Adrenal gland (tissue), 12 donors: ENCODE data around the gene MACROD2. TPM values are rescaled to one million over a fixed set of nuclear protein-coding genes. Genes with fewer than 3 reads are reported as not detected.
A peak's percentile ranks its signal among the peaks of the same experiment; 100 is the strongest.

ENCODE experiments used
- DNase-seq, 7 donors: peaks; one replicate each; pipeline ENCODE4 v3.0.0-alpha.2; 2019 to 2020
- H3K27ac ChIP-seq, 5 donors: fragments of 200-600 bp; sonication (generic) in 4 of 5; 1 replicate in 3 of 5; 2 replicates in 2 of 5; pipeline versions ENCODE4 v1.5.1 to v1.8.0; 2016 to 2020; ENCODE audit warnings: mild to moderate bottlenecking in 1 of 5
- H3K27me3 ChIP-seq: fragments of 200-600 bp; 2 replicates; pipeline ENCODE4 v1.8.0; 2021
- H3K36me3 ChIP-seq, 2 donors: fragments of 200-600 bp; replicated peaks in 1 of 2; 1 replicate in 1 of 2; 2 replicates in 1 of 2; pipeline versions ENCODE4 v1.5.1 to v1.8.0; 2018 to 2022
- H3K4me1 ChIP-seq, 2 donors: fragments of 200-600 bp; replicated peaks in 1 of 2; 1 replicate in 1 of 2; 2 replicates in 1 of 2; pipeline versions ENCODE4 v1.5.1 to v1.8.0; 2018 to 2021
- H3K4me3 ChIP-seq, 4 donors: fragments of 200-600 bp; sonication (generic) in 3 of 4; one replicate each; pipeline ENCODE4 v1.5.1; 2016 to 2018
- H3K9me3 ChIP-seq, 3 donors: fragments of 200-600 bp; sonication (generic) in 1 of 3; replicated peaks in 1 of 3; 1 replicate in 2 of 3; 2 replicates in 1 of 3; pipeline versions ENCODE4 v1.5.1 to v1.8.0; 2016 to 2021
- POLR2A ChIP-seq, 2 donors: fragments of 450-650 bp; IDR thresholded peaks; one replicate each; pipeline ENCODE4 v1.6.1; 2017; ENCODE audit warnings: antibody characterized with exemption in 2 of 2, mild to moderate bottlenecking in 2 of 2, moderate library complexity in 1 of 2
- WGBS, 4 donors: extraction: QIAGEN DNeasy Blood & Tissue Kit in 2 of 4; methylation state at CpG; one replicate each; pipeline versions ENCODE4 v1.1.5 to v1.1.7; 2013 to 2017; 5-methylcytosine and 5-hydroxymethylcytosine counted together
- intact Hi-C, 2 donors: fragments of 100-400 bp; cut with DNase I; formaldehyde crosslinking; loops; one replicate each; pipeline versions ENCODE4 v1.14.1 to v1.15.0; 2022 to 2023
- polyA plus RNA-seq, 3 donors: library from polyadenylated mRNA; stranded (reverse); fragments of 200-250 nt in 2 of 3; fragments of 350-450 nt in 1 of 3; fragmentation: Illumina TruSeq in 1 of 3; extraction: RNeasy Lipid Tissue Mini Kit (QIAGEN cat#74804) in 1 of 3; gene quantifications; one replicate each; pipeline ENCODE4 v1.2.3, GENCODE V29; 2013 to 2014
- total RNA-seq, 9 donors: library from RNA; depleted of rRNA in 4 of 9; stranded (reverse); fragments of >200 nt in 4 of 9; fragments of 120-200 nt in 1 of 9; fragmentation: NEBNext Ultra II Directional in 1 of 9; extraction: Animal tissue kit (Norgen Biotek cat#: 25700) in 1 of 9; gene quantifications; one replicate each; pipeline versions ENCODE4 v1.1.0 to v1.2.4, GENCODE V29; 2013 to 2023
- TF ChIP-seq, protein P1 (sequence below), 6 experiments: fragments of 450-650 bp in 4 of 6; fragments of 200-600 bp in 2 of 6; sonication (generic) in 1 of 6; IDR thresholded peaks; 1 replicate in 5 of 6; 2 replicates in 1 of 6; pipeline versions ENCODE4 v1.5.1 to v1.8.0; 2016 to 2021; ENCODE audit warnings: antibody characterized with exemption in 6 of 6, mild to moderate bottlenecking in 2 of 6, moderate library complexity in 1 of 6
- donor health status: healthy with polysubstance abuse.
- donor health status: Bipolar disorder and iron deficiency.
- donor health status: DM: yes; HTN: yes; CAD: no.
- donor health status: DM: no; HTN: no; CAD: no.
- donor health status: DM: no; HTN: no; CAD: no.
- donor health status: DM: yes; HTN: yes; CAD: no.

The MACROD2 gene
- total and polyA plus RNA-seq, 12 donors, result 1.1 to 21.2 (median 6.4) TPM

DNA sequence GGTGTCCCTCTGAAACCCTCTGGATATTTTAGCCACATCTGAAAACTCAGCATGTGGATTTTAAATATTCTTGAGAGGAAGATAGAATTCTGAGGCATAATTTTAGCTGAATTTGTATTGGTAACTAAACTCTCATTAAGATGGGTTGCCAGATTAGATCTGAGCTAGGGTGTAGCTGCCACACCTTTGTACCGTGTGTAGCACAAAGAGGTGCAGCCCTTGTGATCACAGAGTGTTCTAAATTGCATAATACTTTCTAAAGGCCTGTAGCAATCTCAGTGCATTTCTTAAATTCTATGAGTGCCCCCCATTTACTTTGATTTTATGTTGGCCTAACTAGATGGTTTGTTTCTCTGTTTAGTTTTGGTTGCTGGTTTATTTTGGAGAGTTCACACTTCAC, 289.1 kb downstream of the MACROD2 start:
- no peak for TF ChIP-seq POLR2A (IDR thresholded peaks at IDR 0.05)
- TF ChIP-seq, protein P1, sequence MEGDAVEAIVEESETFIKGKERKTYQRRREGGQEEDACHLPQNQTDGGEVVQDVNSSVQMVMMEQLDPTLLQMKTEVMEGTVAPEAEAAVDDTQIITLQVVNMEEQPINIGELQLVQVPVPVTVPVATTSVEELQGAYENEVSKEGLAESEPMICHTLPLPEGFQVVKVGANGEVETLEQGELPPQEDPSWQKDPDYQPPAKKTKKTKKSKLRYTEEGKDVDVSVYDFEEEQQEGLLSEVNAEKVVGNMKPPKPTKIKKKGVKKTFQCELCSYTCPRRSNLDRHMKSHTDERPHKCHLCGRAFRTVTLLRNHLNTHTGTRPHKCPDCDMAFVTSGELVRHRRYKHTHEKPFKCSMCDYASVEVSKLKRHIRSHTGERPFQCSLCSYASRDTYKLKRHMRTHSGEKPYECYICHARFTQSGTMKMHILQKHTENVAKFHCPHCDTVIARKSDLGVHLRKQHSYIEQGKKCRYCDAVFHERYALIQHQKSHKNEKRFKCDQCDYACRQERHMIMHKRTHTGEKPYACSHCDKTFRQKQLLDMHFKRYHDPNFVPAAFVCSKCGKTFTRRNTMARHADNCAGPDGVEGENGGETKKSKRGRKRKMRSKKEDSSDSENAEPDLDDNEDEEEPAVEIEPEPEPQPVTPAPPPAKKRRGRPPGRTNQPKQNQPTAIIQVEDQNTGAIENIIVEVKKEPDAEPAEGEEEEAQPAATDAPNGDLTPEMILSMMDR (IDR thresholded peaks at IDR 0.05), result no peak
- H3K4me1 ChIP-seq, result no peaks in the 10 kb centered on the region
- no peaks in the 10 kb centered on the region for H3K9me3 ChIP-seq
- 83 to 95% (median 92%) methylated on average over 1 of the region's 1 CpG for WGBS, 4 donors
- H3K27ac ChIP-seq, result no peak overlapping the region
- no peak overlapping the region for H3K4me3 ChIP-seq
- DNase-seq, result no peak
- H3K36me3 ChIP-seq, result no peaks in the 10 kb centered on the region
- intact Hi-C loops, result no loop called here
- H3K27me3 ChIP-seq, result no peaks in the 10 kb centered on the region

DNA sequence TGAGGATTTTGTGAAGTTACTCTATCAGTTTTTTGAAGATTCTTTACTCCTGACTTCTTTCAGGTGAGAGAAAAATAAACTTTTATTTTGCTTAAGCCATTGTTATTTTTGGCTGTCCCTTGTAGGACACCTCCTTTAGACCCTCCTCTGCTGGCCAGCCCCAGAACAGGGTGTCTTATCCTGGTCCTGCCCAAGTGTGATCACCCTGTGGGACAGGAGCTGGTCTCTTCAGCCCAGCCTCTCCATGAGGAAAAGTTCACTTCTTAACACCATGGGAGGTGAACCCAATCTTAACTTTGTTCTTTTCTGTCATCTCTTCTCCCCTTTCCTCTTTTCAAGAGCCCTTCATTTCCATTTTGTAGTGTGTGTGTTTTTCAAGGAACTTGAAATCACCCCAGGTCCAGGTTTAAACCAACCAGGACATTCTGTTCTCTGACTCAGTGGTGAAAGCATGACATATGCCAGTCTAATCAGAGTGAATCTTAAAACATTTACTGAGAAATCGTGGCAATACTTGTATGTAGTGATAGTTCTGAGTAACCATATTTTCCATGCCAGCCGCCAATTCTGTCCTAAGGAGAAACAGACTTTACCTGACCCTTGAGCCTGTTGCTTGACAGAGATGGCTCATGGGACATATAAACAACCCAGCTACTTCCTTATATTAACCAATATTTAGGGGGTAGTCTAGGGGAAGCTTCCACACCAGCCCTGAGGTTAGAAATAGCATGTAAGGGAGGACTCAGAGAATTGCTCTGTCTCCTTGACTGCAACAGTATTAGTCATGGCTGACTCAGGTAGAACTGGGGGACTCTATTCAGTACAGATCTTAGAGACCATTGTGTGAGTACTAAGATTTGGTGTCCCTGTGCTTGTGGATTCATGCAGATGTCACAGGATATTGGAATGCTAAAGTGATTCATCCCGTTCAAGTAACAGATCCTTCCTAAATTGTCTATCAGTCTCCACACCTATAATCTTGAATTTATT, 293.3 kb downstream of the MACROD2 start:
- intact Hi-C loops, result no loop called here
- DNase-seq, result no peak
- no peaks in the 10 kb centered on the region for H3K36me3 ChIP-seq
- WGBS, 4 donors, result 81 to 90% (median 85%) methylated on average over 3 of the region's 3 CpGs
- H3K4me1 ChIP-seq, result no peaks in the 10 kb centered on the region
- no peaks in the 10 kb centered on the region for H3K9me3 ChIP-seq
- H3K4me3 ChIP-seq, result no peak overlapping the region
- TF ChIP-seq POLR2A (IDR thresholded peaks at IDR 0.05), result no peak
- TF ChIP-seq, protein P1 (IDR thresholded peaks at IDR 0.05), result no peak
- H3K27me3 ChIP-seq, result no peaks in the 10 kb centered on the region
- H3K27ac ChIP-seq, result no peak overlapping the region

DNA sequence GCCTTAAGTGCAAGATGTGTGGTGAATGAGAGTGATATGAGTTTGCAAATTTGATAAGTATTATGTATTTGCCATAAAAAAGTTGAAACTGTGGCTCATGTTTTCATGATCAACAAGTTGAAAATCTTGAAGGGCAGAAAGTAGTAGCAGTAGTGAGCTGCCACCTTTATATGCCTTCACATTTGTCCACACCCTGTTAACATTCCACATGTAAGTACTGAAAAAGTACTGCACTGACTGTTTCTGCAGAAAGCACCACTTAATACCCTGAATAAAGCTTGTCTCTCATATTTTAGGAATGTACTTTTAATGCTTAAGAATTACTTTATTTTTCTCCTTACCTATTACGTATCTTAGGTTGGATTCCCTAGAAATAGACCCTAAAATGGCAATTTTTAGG, 296.2 kb downstream of the MACROD2 start:
- no peak for TF ChIP-seq POLR2A (IDR thresholded peaks at IDR 0.05)
- no peak overlapping the region for H3K4me3 ChIP-seq
- no peaks in the 10 kb centered on the region for H3K36me3 ChIP-seq
- no peaks in the 10 kb centered on the region for H3K9me3 ChIP-seq
- no peaks in the 10 kb centered on the region for H3K27me3 ChIP-seq
- intact Hi-C loops, result no loop called here
- DNase-seq, result no peak
- 92 to 97% (median 95%) methylated on average over 1 of the region's 1 CpG for WGBS, 4 donors
- H3K27ac ChIP-seq, result no peak overlapping the region
- no peaks in the 10 kb centered on the region for H3K4me1 ChIP-seq

DNA sequence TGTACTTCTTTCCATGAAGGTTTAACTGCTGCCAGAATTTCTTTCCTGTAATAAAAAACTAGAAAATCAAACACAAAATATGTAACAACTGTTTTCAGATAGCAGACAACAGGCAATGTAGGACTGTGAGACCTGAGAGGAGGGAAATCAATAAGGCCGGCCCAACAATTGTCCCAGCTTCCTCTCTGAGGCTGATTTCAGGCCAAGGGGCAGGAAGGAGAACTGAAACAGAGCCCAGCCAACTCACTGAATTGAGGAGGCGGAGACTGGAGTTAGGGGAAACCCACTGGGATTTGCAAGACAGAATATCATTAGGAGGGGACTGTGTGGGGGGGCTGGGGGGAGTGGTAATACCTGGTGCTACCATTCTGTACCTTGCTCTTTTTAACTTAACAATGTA, 299.9 kb downstream of the MACROD2 start:
- H3K4me3 ChIP-seq, result no peak overlapping the region
- intact Hi-C loops, result no loop called here
- DNase-seq, result peak in 1 of 7 donors; percentile 1
- no peaks in the 10 kb centered on the region for H3K36me3 ChIP-seq
- no peaks in the 10 kb centered on the region for H3K4me1 ChIP-seq
- H3K27ac ChIP-seq, result no peak overlapping the region
- H3K27me3 ChIP-seq, result no peaks in the 10 kb centered on the region
- no peak for TF ChIP-seq POLR2A (IDR thresholded peaks at IDR 0.05)
- TF ChIP-seq, protein P1 (IDR thresholded peaks at IDR 0.05), result no peak
- H3K9me3 ChIP-seq, result no peaks in the 10 kb centered on the region
- 32 to 44% (median 35%) methylated on average over 2 of the region's 2 CpGs for WGBS, 4 donors
